GM13977 (cell line): ENCODE results near the gene CYP26B1.

Experiments used
- DNase-seq: peaks from one replicate; pipeline ENCODE4 v3.0.0; 2012; ENCODE audit warnings: low spot score
- CTCF ChIP-seq: IDR thresholded peaks from 2 replicates; pipeline ENCODE4 v1.5.1; 2012; ENCODE audit warnings: mild to moderate bottlenecking, control low read depth; ENCODE audit not compliant: insufficient read depth; ENCODE audit errors: extremely low read depth, missing control alignments
- in situ Hi-C: fragments of 300-500 bp; cut with MboI; formaldehyde crosslinking; loops from one replicate; pipeline ENCODE4 v1.12.0; 2022; ENCODE audit warnings: low sequenced_read_pairs, low pct_unique_long_range_greater_than_20kb, mixed read lengths, inconsistent platforms; ENCODE audit not compliant: unreplicated experiment

The CYP26B1 gene

DNA sequence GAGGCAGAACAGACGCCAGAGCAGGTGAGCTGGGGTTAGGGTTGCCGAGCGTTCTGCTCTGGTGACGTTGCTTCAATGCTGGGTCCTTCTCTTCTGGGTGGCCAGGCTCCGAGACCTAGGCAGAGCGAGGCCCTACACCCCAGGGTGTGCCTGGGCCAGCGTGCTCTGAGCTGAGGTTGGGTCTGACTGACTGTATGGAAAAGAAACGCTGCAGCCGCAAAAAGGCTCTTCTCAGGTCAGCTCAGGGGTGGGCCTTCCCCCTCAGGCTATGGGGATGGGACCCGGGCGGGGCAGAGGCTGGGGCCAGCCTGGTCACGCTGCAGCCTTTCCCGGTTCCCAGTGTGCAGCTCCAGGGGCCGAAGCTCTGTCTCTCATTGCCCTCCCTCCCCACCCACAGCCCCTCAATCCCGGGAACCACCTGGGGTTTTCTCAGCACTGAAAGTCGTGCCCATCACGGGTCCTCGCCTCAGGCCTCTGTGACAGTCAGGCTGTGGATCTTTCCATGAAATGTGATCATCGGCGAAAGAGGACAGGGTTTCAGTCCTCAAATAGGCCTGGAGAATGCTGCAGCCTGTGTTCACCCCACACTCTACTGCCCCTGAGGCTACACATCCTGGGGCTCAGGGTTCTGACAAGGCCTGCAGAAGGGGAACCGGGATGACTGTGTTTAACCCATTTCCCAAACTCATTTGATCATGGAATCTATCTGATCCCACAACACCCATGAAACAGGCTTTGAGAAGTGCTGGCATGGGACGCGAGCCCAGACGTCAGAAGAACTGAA lies 19.4 kb downstream of the CYP26B1 start:
- in situ Hi-C loops = no loop called here
- no peak for DNase-seq

GRCh38 chr2:72127401-72128058 lies 20.1 kb downstream of the CYP26B1 start:
- DNase-seq = no peak
- TF ChIP-seq CTCF = no peak
- in situ Hi-C loops = no loop called here

More for the DNA sequence above, 19.4 kb downstream of the CYP26B1 start:
- TF ChIP-seq CTCF = no peak

DNA sequence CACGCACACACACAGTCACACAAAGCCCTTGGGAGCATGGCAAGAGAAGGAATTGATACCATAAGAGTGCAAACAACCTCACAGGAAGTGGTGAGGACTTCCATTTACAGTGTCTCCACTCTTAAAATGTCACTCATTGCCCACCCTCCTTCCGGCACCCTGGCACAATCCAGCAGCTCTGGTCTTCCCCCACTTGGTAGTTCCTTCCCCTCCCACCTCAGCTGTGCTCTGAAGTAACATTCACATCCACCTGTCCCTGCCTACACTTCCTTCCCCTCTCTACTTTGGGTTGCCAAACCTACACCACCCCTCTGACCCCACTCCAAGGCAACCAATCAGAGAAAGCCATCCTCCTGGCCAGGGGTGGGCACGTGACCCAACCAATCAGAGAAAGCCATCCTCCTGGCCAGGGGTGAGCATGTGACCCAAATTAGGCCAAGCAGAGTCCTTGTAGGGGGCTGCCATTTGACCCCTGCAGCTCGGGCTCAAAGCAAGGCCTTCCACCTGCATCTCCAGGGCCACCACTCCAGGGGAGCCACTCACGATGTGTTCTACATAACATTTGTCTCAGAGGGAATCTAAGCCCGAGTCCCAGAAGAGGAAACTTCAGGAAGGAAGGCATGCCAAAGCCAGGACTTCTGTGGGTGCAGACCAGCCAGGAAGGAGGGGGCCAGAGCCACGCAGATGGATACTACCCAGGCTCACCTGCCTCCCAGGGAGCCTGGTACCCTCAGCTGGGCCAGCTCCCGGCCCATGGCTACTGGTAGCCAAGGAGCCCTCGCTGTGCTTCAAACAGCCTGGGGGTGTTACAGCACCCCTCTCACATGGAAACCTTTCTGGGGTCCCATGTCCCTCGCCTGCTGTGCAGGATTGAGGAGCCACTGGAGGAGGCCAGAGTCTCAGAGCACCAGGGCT lies 21.2 kb downstream of the CYP26B1 start:
- in situ Hi-C loops = no loop called here
- TF ChIP-seq CTCF = no peak
- DNase-seq = no peak

DNA sequence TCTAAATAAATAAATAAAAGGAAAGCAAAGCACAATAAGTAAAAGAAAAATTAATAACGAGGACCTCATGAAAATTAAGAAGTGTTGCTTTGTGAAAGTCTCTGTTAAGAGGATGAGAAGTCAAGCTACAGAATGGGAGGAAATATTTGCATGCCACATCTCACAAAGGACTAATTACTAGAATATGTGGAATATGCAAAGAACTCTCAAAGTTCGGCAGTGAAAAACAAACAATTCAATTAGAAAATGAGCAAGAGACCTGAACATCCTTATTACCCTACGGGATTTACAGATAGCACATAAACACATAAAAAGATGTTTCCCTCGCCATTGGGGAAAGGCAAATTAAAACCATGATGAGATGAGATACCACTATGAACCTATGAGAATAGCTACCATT lies 23.3 kb downstream of the CYP26B1 start:
- in situ Hi-C loops = no loop called here
- TF ChIP-seq CTCF = no peak
- no peak for DNase-seq

DNA sequence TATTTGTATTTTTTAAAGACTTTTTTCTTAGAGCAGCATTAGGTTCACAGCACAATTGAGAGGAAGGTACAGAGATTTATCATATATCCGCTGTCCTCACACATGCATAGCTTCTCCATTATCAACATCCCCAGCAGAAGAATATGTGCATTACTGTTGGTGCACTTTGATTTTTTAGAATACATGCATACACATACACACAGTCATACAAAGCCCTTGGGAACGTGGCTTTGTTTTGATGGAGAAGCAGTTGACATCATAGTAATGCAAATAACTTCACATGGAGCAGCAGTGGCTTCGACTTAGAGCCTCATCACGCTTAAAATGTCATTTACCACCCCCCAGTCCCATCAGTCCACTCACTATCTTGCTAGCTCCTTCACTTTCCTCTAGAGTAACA lies 26.5 kb downstream of the CYP26B1 start:
- in situ Hi-C loops = no loop called here
- no peak for DNase-seq
- no peak for TF ChIP-seq CTCF

DNA sequence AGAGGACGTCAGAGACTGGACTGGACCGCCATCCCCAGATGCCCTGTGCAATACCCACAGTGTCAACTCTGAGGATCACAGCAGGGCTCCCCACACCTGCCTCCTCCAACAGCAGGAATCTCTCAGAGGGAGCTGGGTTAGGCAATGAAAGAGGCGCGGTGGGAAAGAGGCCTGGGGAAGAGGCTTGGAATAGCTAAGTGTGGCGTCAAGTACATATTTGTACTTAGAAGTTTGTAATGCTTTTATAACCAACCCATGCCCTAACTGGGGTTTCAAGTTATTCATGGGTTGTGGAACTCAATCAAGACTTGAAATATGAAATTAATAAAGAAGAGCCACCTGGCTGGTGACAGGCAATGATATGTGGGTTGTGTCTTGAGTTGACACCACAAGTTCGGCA lies 28.7 kb downstream of the CYP26B1 start:
- no peak for DNase-seq
- TF ChIP-seq CTCF = no peak
- in situ Hi-C loops = no loop called here
